ENCODE measurements around the gene CHRNB2.

CHRNB2 gene

DNA sequence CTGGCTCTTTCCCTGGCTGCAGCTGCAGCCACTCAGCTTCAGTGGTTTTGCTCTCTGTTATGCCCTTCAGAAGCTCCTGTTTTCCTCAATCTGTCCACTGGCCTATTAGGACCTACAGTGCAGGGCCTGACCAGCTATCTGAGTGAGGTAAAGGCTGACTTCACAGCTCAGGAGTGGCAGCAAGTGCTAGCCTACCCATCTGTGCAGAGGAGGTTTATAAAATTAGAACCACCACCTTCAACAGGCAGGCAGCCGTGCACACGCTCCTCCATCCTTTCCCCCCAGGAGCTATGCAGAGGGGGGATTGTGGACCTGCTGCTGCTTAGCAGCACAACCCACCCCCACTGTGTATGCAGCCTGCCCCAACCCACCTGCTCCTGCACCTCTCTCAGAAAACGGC, 32.1 kb downstream of the CHRNB2 start:
- in situ Hi-C loops (cut with HindIII; ENCODE audit: low pct_ligation_motif_present, low pct_unique_long_range_greater_than_20kb, low sequenced_read_pairs) = no loop called here
- no peak for DNase-seq

GRCh38 chr1:154603317-154603716, 35.7 kb downstream of the CHRNB2 start:
- in situ Hi-C loops (cut with HindIII; ENCODE audit: low pct_ligation_motif_present, low pct_unique_long_range_greater_than_20kb, low sequenced_read_pairs) = no loop called here
- no peak for DNase-seq

GRCh38 chr1:154605534-154605933, 38.0 kb downstream of the CHRNB2 start:
- in situ Hi-C loops (cut with HindIII; ENCODE audit: low pct_ligation_motif_present, low pct_unique_long_range_greater_than_20kb, low sequenced_read_pairs) = no loop called here
- DNase-seq = no peak

DNA sequence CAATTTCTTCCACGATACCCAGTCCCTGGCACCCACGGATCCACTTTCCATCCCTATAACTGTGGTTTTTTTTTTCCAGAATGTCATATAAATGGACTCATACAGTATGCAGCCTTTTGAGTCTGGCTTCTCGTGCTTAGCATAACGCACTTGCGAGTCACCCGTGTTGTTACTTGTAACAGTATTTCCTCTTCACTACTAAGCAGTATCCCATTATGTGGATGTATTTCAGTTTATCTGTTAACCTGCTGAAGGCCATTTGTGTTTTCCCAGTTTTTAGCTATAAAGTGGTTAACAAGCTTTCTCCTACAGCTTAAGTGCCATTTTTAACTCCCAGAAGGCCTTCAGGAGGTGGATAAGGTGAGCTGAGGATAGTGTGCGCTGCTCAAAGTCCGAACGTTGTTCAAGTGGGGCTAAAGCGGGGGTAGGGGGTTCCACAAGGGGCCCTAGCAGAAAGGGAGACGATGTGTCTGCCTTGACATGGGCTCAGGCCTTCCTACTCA, 39.6 kb downstream of the CHRNB2 start:
- in situ Hi-C loops (cut with HindIII; ENCODE audit: low pct_ligation_motif_present, low pct_unique_long_range_greater_than_20kb, low sequenced_read_pairs) = no loop called here
- DNase-seq = peak; percentile 56

DNA sequence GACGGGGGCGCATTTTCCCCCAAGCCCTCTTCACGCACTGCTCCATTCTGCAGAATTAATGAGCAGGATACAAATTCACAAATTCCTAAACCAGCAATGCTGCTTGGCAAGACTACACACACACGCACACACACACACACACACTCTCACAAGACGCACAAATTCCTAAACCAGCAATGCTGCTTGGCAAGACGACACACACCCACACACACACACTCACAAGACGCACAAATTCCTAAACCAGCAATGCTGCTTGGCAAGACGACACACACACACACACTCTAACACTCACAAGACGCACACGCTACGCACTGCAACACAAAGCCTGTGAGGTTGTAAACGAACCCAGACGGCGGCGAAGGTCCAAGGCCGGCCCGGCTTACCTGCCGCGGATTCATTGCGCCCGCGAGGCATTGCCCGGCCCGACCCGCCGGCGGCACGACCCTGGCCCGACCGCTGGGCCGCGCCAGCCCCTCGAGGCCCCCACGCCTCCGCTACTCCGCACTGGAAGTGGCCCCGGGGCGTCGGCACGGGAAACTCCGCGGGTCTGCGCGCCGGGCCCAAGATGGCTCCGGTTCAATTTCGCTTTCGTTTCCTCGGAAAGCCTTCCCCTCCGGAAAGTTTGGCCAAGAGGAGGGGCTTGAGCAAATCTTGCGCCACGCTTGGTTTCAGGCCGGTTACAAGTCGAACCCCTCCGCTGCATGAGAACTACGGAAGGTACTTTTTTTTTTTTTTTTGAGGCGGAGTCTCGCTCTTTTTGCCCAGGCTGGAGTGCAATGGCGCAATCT, 40.2 kb downstream of the CHRNB2 start, which contains the start of gene ADAR:
Gene ADAR, minus strand, starts transcription at position 578 of the 788 bp plus-strand sequence. Its CDS starts 180 bp downstream, at position 398.
- in situ Hi-C loops (cut with HindIII; ENCODE audit: low pct_ligation_motif_present, low pct_unique_long_range_greater_than_20kb, low sequenced_read_pairs) = no loop called here
- DNase-seq = peak; percentile 99

GRCh38 chr1:154608397-154609270, 41.1 kb downstream of the CHRNB2 start:
- in situ Hi-C loops (cut with HindIII; ENCODE audit: low pct_ligation_motif_present, low pct_unique_long_range_greater_than_20kb, low sequenced_read_pairs) = no loop called here
- DNase-seq = peak; percentile 76

GRCh38 chr1:154609398-154610380, 42.1 kb downstream of the CHRNB2 start:
- peak; percentile 8 for DNase-seq
- in situ Hi-C loops (cut with HindIII; ENCODE audit: low pct_ligation_motif_present, low pct_unique_long_range_greater_than_20kb, low sequenced_read_pairs) = no loop called here

- in situ Hi-C loops (cut with HindIII; ENCODE audit: low pct_ligation_motif_present, low pct_unique_long_range_greater_than_20kb, low sequenced_read_pairs) = no loop called here
Measured at GRCh38 chr1:154611150-154611862, 43.7 kb downstream of the CHRNB2 start.

DNA sequence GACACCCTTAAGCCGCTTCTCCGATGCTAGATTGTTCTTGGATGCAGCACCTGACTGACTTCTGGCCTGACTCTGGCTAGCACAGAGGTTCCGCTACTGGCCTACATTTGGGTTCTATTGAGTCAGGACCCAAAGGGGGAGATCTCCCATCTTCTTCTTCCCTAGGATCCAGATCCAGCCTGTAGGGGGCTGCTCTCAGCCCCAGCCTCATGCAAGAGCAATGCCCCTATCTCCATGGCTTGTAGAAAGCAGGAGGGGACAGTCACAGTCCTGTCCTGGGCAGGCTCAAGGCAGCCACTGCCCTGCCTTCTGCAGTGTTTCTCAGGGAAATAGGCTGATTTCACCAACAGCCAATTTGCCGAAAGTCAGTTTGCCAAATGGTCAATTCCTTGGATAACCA, 46.7 kb downstream of the CHRNB2 start:
- DNase-seq = no peak
- in situ Hi-C loops (cut with HindIII; ENCODE audit: low pct_ligation_motif_present, low pct_unique_long_range_greater_than_20kb, low sequenced_read_pairs) = no loop called here

More at GRCh38 chr1:154611150-154611862, 43.7 kb downstream of the CHRNB2 start:
- no peak for DNase-seq

DNA sequence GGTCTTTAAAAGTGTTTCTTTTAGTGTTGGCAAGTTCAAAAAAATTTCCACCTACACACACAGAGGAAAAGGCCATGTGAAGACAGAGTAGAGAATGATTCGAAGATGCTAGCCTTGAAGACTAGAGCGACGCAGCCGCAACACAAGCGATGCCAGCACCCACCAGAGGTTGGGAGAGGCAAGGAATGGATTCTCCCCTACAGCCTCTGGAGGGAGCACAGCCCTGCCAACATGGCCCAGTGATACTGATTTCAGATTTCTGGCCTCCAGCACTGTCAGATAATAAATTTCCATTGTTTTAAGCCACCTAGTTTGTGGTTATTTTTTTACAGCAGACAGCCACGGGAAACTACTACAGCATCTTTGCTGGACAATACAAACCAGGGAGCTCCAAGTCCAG, 47.3 kb downstream of the CHRNB2 start:
- DNase-seq = no peak
- in situ Hi-C loops (cut with HindIII; ENCODE audit: low pct_ligation_motif_present, low pct_unique_long_range_greater_than_20kb, low sequenced_read_pairs) = no loop called here

- in situ Hi-C loops (cut with HindIII; ENCODE audit: low pct_ligation_motif_present, low pct_unique_long_range_greater_than_20kb, low sequenced_read_pairs) = no loop called here
- no peak for DNase-seq
Measured at GRCh38 chr1:154615411-154615810, 47.8 kb downstream of the CHRNB2 start.

DNA sequence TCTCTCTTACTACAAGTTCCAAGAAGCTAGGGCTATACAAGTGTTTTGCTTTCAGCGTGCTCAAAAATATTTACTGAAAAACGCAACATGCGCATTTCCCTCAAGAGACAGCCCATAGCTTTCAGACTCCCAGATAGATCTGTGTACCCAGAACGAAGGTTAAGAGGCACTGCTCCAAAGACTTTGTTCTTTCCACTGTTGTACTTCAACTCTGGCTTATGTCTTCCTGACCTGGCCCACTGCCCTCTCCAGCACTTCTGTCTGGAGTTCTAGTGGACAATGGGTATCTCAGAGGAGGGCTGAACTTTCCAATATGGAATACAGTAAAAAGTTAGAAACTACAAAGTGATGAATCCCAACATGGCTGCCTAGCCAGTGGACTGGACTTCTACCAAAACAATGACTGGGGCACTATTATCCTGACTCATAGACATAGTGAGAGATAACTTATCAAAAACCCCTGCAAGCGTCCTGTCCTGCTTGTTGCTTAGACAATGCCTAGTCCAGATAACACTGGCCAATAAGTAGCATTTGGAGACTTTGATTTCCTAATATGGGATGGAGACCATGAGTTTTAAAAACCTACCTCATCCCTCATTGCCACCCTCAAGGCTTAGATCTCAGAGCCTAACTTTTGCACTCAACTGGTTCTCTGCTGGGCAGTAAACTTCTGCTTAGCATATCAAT, 49.2 kb downstream of the CHRNB2 start:
- no peak for DNase-seq
- in situ Hi-C loops (cut with HindIII; ENCODE audit: low pct_ligation_motif_present, low pct_unique_long_range_greater_than_20kb, low sequenced_read_pairs) = no loop called here

- in situ Hi-C loops (cut with HindIII; ENCODE audit: low pct_ligation_motif_present, low pct_unique_long_range_greater_than_20kb, low sequenced_read_pairs) = no loop called here
Measured at GRCh38 chr1:154619181-154619948, 51.8 kb downstream of the CHRNB2 start.

GRCh38 chr1:154620751-154621150, 53.2 kb downstream of the CHRNB2 start:
- DNase-seq = no peak
- in situ Hi-C loops (cut with HindIII; ENCODE audit: low pct_ligation_motif_present, low pct_unique_long_range_greater_than_20kb, low sequenced_read_pairs) = no loop called here

More at GRCh38 chr1:154619181-154619948, 51.8 kb downstream of the CHRNB2 start:
- DNase-seq = no peak

- in situ Hi-C loops (cut with HindIII; ENCODE audit: low pct_ligation_motif_present, low pct_unique_long_range_greater_than_20kb, low sequenced_read_pairs) = no loop called here
- DNase-seq = no peak
Measured at GRCh38 chr1:154621875-154622274, 54.3 kb downstream of the CHRNB2 start.

GRCh38 chr1:154622503-154623039, 55.0 kb downstream of the CHRNB2 start:
- DNase-seq = no peak
- in situ Hi-C loops (cut with HindIII; ENCODE audit: low pct_ligation_motif_present, low pct_unique_long_range_greater_than_20kb, low sequenced_read_pairs) = no loop called here

All from ACHN (cell line).